CD4-positive, alpha-beta T cell treated with Interferon alpha-2 for 1 hour (primary cell): Measurements from ENCODE around the gene XPC.

Source experiments
- DNase-seq, 2 donors: peaks; one replicate each; pipeline ENCODE4 v3.0.0-alpha.2; 2020 to 2022

Gene XPC

GRCh38 chr3:14206548-14207177, 28.3 kb upstream of the XPC start:
- DNase-seq: no peak

GRCh38 chr3:14204515-14205284, 26.3 kb upstream of the XPC start:
- no peak for DNase-seq

DNA sequence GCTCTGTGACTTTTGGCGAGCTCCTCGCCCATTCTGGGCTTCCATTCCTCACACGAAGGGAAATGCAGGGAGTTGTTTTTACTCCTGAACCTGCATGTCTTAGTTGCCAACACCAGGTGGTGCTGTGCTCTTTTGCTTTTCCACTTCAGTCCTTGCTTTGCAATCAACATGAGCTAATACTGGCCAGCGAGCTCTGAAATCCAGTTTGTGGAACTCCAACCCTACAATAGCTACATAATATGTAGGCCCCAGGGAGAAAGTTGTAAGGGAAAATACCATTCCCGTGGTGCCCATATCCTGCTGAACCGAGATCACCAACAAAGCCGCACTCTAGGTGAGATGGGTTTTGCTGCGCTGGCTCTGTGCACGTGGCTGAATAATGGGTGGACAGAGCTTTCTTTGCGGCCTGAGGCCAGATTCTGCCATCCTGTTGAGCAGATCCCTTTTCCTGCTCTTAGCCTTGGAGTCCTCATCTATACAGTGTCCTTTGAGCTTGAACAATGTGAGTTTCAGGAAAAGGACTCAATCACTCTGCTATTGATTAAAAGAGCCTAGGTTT, 25.2 kb upstream of the XPC start:
- peak; percentile 34 to 49 for DNase-seq

DNA sequence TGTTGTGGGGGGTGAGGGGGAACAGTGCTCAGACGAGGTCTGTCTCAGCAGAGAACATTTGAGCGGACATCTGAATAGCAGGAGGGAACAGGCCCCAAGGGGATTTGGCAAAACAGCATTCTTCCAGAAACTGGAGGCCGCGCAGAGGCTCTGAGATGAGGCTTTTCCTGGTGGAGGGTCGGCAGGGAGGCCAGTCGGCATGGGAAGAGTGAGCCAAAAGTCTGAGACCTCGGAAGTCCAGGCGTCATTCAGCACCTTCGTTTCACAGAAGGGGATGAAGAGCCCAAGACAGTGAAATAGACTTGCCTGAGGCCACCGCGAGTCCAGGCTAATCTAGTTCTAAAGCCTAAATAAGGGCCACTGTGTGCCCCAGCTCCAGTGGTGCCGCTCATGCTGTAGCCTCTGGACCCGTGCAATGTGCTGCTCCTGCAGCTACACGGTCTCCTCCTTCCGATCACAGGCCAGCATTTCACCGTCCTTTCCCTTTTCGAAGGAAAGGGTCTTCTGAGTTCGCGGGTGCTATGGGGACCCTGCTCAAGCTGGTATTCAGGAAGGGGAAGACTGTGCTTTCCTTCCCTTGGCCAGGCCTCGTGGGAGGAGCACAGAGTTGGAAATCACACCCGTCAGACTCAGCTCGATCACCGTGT, 24.6 kb upstream of the XPC start:
- DNase-seq: no peak

DNA sequence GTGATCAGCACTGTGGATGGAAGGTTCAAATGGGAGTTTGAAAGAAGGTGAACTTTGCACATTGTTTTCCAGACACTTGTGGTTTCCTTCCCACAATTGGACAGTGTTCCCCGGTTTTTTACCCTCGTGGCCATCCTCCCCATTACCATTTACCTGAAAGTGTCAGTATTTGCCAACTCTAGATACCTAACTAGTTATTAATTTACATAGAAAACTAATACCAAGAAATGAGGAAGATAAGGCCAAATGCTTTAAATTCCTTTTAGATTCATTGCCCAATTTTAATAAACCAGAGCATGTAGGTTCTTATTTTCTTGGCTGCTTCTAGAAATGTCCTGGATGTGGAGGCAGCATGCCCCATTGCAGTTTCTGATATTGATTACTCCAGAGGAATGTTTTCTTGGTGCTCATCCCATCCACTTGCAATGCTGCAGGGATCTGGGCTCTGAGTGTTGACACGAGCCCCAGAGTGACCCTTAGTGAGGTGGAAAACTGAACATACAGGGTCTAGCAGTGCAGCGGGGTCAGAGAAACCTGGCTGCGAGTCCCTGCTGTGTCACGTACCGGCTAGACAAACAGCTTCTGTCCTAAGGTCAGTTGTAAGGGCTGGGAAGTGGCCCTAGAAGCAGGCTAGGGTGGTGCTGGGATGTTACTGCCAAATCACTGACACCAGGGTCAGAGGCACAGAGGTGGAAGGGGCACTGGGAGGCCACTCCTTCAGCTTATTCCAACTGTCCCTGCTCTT, 23.7 kb upstream of the XPC start:
- DNase-seq: no peak

DNA sequence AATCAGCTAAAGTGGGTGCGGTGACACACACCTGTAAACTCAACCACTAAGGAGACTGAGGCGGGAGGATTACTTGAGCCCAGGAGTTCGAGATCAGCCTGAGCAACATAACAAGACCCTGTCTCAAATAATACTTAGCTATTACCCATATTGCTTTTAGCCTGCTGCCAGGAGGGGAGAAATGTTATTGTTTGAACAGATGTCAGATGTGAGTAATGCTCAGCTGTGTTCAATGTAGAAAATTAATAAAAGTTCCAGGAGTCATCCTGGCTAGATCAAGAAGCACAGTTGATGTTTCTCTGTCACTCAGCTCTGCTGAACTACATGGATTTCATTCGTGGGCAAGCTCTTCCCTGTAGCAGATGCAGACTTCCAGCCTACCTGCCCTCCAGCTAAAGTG, 22.4 kb upstream of the XPC start:
- no peak for DNase-seq

- no peak for DNase-seq
These were observed 21.9 kb upstream of the XPC start for GRCh38 chr3:14200276-14200675.

DNA sequence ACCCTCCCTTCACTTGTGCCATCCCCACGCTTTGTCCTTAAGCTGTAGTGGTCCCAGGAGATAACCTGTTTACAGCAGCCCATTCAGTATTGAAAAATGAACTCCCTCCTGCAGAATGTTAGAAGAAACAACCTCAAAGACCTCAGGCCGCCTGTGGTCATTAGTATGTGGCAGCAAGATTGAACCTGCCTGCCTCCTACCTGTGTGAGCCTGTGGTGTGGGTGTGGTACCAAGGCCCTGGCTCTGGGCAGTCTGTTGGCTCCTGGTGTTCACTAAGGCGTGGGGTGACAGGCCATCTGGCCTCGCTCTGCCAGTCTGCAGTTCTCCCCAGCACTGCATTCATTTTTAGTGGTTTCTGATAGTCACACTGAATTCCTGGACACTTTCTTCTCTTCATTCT, 21.2 kb upstream of the XPC start:
- no peak for DNase-seq

GRCh38 chr3:14194865-14195264, 16.5 kb upstream of the XPC start:
- DNase-seq: no peak

- DNase-seq: no peak
These were observed 9.8 kb upstream of the XPC start for GRCh38 chr3:14188041-14188754.

- DNase-seq: no peak
These were observed 8.6 kb upstream of the XPC start for GRCh38 chr3:14186854-14187458.

- DNase-seq: no peak
These were observed 4.7 kb upstream of the XPC start for GRCh38 chr3:14183015-14183577.

GRCh38 chr3:14181253-14181652, 2.9 kb upstream of the XPC start:
- DNase-seq: no peak

DNA sequence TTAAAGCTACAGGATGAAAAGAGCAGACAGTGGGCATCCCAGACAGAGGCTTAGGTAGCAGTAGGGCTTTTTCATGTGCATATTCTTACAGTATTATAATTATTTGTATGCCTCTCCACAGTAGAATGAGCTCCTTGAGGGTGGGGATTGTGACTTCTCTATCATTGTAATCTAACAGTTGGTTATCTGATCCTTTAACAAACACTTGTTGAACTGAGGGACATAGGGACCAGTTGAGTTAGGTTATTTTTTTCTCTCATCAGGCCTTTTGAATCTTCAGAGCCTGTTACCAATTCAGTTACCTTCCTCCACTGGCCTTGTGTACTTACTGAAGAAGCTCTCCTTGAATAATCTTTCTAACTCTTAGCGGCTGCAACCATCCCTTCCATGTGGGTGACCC, 1.4 kb upstream of the XPC start:
- no peak for DNase-seq

DNA sequence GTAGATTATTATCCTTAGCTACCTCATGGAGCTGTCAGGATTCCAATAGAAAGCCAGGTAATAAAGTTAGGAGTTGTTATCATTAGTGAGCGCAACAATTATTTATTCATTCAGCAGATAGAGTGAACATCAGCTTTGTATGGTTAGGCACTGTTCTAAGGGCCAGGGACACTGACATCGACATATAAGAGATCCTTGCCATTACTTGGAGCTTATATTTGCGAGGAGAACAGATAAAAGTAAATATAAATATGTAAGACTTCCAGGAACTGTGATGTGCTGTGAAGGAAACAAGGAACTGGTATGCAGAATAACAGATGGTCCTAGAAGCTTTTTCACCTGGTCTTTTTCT, 689 bp upstream of the XPC start:
- DNase-seq: peak in 1 of 2 donors; percentile 20

DNA sequence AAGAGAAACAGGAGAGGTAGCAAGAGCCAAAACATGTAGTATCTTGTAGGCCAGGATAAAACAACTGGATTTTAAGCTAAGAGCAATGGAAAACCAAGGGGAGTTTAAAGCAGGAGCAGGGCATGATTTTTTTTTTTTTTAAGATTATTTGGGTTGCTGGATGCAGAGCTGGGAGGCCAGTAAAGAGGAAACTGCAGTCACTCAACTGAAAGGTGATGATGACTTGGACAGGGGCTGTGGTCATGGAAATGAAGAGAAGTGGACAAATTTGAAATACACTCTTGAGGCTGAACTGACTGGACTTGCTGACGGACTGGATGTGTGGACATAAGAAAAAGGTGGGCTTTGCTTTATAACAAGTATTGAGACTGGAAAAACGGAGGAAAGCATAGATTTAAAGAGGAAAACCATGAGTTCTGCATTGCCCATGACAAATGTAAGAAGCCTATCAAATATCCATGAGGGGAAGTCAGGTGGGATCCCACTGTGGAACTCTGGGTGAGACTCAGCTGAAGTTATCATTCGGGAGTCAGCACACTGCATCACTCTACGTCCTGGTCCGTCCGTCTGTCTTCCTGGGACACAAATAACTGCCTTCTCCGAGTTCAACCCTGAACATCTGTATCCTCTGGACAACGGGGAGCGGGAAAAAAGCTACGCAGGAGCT, 688 bp downstream of the XPC start:
- no peak for DNase-seq

GRCh38 chr3:14175383-14176037, 2.9 kb downstream of the XPC start:
- DNase-seq: peak; percentile 63 to 85

DNA sequence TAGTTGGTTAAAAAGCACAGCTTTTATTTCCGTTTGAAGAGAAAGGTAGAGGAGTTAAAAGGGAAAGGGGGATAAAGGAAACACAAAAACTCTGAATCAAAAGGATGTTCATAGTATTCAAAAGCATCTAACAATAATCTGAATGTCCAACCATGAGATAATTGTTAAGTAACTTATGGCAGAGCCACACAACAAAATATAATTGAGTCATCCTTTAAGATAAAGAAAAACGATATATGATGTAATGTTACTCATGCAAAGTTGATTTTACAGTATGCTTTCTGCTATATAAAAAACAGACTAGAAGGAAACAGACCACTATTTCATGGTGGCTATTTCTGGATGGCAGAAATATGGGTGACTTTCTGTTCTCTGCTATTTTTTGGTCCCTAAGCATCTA, 3.9 kb downstream of the XPC start:
- DNase-seq: no peak

GRCh38 chr3:14172496-14172895, 5.9 kb downstream of the XPC start:
- no peak for DNase-seq

- DNase-seq: no peak
These were observed 7.8 kb downstream of the XPC start for GRCh38 chr3:14170531-14171159.
